ENCODE measurements around the gene SNX33. TPM values are rescaled to one million over a fixed set of nuclear protein-coding genes. Genes with fewer than 3 reads are reported as not detected.
"Not testable (repeated sequence)": the region's sequence is repeated elsewhere in the genome, so short reads cannot be mapped to it uniquely, and the experiment has no call there.

Gene SNX33
- total RNA-seq, 1 donor from 2014 or later, result 29.3 TPM

DNA sequence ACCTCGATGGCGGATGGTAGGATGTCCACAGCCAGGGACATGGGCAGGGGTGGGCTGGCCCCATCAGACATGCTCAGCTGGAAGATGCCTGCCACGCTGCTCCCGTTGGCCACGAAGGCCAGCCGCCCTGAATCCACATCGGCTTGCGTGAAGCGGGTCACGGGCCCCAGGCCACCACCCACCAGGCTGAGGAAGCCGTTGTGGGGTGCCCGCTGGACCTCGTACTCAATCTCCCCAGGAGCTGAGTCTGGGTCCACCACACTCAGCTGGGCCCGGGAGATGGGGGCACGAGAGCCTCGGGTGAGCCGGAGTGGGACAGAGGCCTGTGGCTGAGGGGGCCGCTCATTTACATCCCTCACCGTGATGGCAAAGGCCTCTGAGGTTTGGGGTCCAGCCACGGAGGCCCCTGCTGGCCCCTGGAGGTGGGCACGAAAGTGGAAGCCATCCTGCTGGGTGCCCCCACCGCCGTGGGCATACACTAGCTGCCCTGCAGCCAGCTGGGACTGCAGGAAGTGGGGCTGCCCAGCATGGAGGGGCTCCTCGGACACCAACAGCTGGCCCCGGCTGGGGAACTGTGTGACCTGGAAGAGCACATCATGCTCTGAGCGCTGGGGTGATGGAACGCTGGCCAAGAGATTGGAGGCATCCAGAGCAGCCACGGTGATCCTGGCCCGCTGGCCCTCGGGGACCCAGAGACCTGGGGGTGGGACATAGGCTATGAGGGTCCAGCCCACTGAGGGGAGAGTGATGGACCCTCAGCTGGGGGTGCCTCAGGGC is 29.2 kb downstream of the SNX33 start:
- no peaks in the 10 kb centered on the region for H3K9me3 Mint-ChIP-seq (ENCODE audit: low read depth)
- peaks cover 15% of the 10 kb centered on the region for H3K27me3 Mint-ChIP-seq
- H3K27ac Mint-ChIP-seq, result no peak overlapping the region
- no peaks in the 10 kb centered on the region for H3K36me3 Mint-ChIP-seq (ENCODE audit: insufficient read depth)
- H3K4me3 Mint-ChIP-seq (ENCODE audit: low read depth), result no peak overlapping the region
- DNase-seq (ENCODE audit: low spot score, unreplicated experiment), result no peak
- peaks cover 36% of the 10 kb centered on the region for H3K4me1 Mint-ChIP-seq (ENCODE audit: low read depth)
- TF ChIP-seq CTCF (IDR thresholded peaks at IDR 0.05; ENCODE audit: unreplicated experiment), result no peak

- Mint-ChIP-seq H3K9me3 (ENCODE audit: low read depth) (no peaks in the 10 kb centered on the region), H3K27ac (no peak overlapping the region), H3K4me1 (ENCODE audit: low read depth) (peaks cover 29% of the 10 kb centered on the region), H3K27me3 (peaks cover 17% of the 10 kb centered on the region), H3K36me3 (ENCODE audit: insufficient read depth) (no peaks in the 10 kb centered on the region), H3K4me3 (ENCODE audit: low read depth) (no peak overlapping the region)
- no peak for TF ChIP-seq CTCF (IDR thresholded peaks at IDR 0.05; ENCODE audit: unreplicated experiment)
- DNase-seq (ENCODE audit: low spot score, unreplicated experiment), result no peak
These were observed 30.0 kb downstream of the SNX33 start for GRCh38 chr15:75677465-75678323.

DNA sequence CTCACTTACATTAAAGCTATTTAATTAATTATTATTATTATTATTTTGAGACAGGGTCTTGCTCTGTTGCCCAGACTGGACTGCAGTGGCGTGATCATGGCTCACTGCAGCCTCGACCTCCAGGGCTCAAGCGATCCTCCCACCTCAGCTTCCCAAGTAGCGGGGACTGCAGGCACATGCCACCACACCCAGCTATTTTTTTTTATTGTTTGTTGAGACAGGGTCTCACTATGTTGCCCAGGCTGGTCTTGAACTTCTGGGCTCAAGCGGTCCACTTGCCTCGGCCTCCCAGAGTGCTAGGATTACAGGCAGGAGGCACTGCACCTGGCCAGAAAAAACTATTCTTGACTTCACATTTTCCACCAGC is 30.6 kb downstream of the SNX33 start:
- peaks cover 17% of the 10 kb centered on the region for H3K27me3 Mint-ChIP-seq
- not testable (repeated sequence) for H3K27ac Mint-ChIP-seq

DNA sequence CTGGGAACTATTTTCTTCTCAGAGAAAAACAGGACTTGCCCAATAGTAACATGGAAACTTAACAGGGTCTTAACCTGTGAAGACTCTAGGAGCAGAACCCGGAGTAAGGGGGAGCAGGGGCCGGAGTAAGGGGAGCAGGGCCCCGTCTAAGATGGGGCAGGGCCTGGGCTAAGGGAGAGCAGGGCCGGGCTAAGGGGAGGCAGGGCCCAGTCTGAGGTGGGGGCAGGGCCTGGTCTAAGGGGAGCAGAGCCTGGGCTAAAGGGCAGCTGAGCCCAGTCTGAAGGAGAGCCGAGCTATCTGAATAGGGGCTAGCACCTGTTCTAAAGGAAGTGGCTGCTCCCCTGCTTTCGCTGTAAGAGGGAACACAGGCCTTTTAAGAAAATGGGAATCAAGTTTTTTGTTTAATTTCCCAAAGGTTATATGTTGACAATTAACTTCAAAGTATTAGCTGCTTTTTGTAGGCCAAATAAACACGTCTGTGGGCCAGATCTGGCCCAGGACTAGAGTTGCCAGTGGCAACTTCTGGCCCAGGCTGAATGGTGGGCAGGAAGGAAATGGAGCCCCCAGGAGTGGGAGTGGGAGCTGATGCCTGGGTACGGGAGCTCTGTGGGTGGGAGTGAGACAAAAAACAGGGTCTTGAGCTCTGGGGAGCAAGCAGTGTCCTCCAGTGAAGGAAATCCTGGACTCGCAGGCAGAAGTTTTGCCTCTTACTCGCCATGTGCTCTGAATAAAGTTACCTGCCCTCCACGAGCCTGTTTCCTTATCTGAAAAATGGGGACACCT is 32.5 kb downstream of the SNX33 start:
- DNase-seq (ENCODE audit: low spot score, unreplicated experiment), result no peak
- Mint-ChIP-seq H3K4me1 (ENCODE audit: low read depth) (peaks cover 16% of the 10 kb centered on the region), H3K27me3 (peaks cover 25% of the 10 kb centered on the region), H3K27ac (peak overlapping the region; percentile 9), H3K4me3 (ENCODE audit: low read depth) (no peak overlapping the region), H3K9me3 (ENCODE audit: low read depth) (no peaks in the 10 kb centered on the region), H3K36me3 (ENCODE audit: insufficient read depth) (no peaks in the 10 kb centered on the region)
- no peak for TF ChIP-seq CTCF (IDR thresholded peaks at IDR 0.05; ENCODE audit: unreplicated experiment)

More for the DNA sequence above, 30.6 kb downstream of the SNX33 start:
- not testable (repeated sequence) for H3K36me3 Mint-ChIP-seq (ENCODE audit: insufficient read depth); H3K9me3 Mint-ChIP-seq (ENCODE audit: low read depth); DNase-seq (ENCODE audit: low spot score, unreplicated experiment); H3K4me3 Mint-ChIP-seq (ENCODE audit: low read depth)
- H3K4me1 Mint-ChIP-seq (ENCODE audit: low read depth), result peaks cover 23% of the 10 kb centered on the region

DNA sequence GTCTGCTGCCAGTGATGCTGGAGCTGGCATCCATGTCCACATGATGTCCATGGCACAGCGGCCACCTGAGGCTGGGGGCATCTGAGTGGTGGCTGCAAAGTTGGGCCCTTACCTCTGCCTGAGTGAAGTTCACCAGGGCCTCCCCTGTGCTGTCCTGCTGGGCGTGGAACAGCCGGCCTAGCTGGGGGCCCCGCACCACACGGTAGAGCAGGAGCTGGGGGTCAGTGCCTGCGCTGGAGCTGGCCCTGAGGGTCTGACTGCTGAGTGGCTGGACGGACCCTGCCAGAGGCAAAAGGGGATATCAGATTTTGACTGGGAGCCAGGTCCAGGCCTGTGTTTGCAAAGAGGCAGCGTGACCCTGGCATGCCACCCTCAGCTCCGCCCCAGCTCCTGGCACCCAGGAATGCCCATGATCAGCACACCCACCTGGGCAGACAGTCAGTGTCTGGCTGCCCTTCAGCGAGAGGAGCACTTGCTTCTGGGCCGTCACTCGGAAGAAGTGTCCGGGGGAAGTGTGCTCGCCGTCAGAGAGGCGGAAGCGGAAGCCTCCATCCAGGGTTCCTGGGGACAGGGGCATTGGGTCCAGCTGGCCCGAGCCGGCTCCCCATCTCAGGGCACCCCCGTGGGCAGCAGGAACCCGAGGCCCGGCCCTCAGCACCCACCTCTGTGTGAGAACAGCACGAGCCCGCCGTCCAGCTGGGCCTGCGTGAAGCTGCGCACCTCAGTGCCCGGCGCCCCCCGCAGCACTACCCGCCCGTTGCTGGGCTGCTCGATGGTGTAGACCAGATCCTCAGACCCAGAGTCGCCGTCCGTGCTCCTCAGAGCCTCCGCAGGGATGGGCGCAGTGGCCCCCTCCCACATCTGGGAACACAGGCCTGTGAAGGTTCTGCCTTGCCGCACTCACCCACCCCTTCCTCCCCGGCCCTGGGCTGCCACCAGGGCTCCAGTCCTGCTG is 34.7 kb downstream of the SNX33 start:
- H3K27me3 Mint-ChIP-seq, result peaks cover 25% of the 10 kb centered on the region
- DNase-seq (ENCODE audit: low spot score, unreplicated experiment), result no peak
- H3K4me1 Mint-ChIP-seq (ENCODE audit: low read depth), result peaks cover 15% of the 10 kb centered on the region
- TF ChIP-seq CTCF (IDR thresholded peaks at IDR 0.05; ENCODE audit: unreplicated experiment), result no peak
- no peak overlapping the region for H3K27ac Mint-ChIP-seq
- no peaks in the 10 kb centered on the region for H3K9me3 Mint-ChIP-seq (ENCODE audit: low read depth)
- no peaks in the 10 kb centered on the region for H3K36me3 Mint-ChIP-seq (ENCODE audit: insufficient read depth)
- no peak overlapping the region for H3K4me3 Mint-ChIP-seq (ENCODE audit: low read depth)

All from progenitor cell of endocrine pancreas (in vitro differentiated cells).